NCI-H2227 (cell line): Measurements from ENCODE around the gene INTS15.
"Not testable (repeated sequence)": the region's sequence is repeated elsewhere in the genome, so short reads cannot be mapped to it uniquely, and the experiment has no call there.

Experiments
- DNase-seq: peaks from one replicate; lab custom pipeline; 2025; ENCODE audit not compliant: unreplicated experiment; lab: John Stamatoyannopoulos, UW

Gene INTS15

GRCh38 chr7:6576867-6577368 lies 12.9 kb upstream of the INTS15 start:
- DNase-seq = not testable (repeated sequence)

- DNase-seq = peak; percentile 93
These were observed 12.3 kb upstream of the INTS15 start, which contains the start of gene ZDHHC4 for GRCh38 chr7:6577369-6578113. Gene ZDHHC4 (plus strand): TSS chr7:6577454. CDS start chr7:6580562, 3,108 bp downstream.

DNA sequence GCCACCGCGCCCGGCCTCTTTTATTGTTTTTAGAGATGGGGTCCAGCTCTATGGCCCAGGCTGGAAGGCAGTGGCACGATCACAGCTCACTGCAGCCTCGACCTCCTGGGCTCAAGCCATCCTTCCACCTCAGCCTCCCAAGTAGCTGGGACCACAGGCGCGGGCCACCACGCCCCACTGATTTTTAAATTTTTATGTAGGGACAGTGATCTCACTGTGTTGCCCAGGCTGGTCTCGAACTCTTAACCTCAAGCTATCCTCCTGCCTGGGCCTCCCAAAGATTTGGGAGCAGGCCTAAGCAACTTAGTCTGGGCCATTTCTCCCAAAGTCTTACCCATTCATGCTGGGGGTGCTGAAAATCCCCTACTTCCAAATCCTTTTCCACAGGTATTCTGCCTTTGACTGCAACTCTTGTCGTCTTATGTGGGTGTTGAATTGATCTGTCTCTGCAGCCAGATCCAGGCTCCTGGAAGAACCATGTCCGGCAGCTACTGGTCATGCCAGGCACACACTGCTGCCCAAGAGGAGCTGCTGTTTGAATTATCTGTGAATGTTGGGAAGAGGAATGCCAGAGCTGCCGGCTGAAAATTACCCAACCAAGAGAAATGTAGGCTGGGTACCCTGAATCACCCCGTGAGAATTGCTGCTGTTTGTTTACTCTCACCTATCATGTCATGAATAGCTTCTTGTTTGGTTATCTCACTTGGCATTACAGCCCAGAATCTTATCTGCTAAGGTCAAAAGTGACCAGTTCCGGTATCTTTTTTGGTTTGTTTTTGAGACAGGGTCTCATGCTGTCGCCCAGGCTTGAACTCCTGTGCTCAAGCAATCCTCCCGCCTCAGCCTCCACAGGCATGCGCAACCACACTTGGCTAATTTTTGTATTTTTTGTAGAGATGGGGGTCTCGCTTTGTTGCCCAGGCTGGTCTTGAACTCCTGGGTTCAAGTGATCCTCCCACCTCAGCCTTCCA lies 11.4 kb upstream of the INTS15 start:
- no peak for DNase-seq

DNA sequence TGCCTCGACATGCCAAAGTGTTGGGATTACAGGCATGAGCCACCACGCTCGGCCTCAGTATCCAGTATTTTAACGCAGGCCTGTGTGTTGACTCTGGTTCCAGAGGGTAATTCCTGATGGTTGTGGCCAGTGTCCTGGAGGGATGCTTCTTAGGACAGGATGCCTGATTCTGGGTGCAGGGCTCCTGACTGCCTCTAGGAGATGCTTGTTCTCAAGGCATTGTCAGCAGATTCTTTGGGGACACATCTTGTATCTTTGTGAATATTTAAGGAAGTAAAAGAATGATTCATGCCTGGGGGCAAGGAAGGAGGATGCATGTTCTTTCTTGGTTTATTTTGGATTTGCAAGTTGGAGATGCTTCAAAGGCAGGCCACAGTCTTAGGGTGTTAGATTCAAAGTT lies 10.4 kb upstream of the INTS15 start:
- no peak for DNase-seq

- not testable (repeated sequence) for DNase-seq
These were observed 3.9 kb upstream of the INTS15 start for GRCh38 chr7:6585746-6586432.

DNA sequence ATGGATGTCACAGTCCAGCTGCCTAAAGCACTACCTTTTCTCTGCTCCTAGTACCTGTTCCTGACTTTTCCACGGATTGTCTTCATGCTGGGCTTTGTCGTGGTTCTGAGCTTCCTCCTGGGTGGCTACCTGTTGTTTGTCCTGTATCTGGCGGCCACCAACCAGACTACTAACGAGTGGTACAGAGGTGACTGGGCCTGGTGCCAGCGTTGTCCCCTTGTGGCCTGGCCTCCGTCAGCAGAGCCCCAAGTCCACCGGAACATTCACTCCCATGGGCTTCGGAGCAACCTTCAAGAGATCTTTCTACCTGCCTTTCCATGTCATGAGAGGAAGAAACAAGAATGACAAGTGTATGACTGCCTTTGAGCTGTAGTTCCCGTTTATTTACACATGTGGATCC lies 1.3 kb upstream of the INTS15 start:
- DNase-seq = no peak

- DNase-seq = no peak
These were observed 531 bp upstream of the INTS15 start for GRCh38 chr7:6589151-6589828.

DNA sequence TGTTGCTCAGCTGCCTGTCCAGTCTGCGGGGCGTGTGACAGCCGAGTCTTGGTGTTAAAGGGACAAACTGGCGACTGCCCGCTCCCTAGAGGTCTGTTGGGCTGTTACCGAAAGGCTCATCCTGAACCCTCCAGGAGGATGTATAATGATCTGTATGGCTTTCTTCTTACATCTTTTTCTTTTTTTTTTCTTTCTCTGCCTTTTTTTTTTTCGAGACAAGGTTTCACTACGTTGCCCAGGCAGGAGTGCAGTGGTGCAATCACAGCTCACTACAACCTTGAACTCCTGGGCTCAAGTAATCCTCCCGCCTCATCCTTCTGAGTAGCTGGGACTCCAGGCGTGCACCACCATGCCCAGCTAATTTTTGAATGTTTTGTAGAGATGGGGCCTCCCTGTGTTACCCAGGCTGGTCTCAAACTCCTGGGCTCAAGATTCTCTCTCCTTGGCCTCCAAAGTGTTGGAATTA lies 857 bp downstream of the INTS15 start:
- DNase-seq = peak; percentile 58

DNA sequence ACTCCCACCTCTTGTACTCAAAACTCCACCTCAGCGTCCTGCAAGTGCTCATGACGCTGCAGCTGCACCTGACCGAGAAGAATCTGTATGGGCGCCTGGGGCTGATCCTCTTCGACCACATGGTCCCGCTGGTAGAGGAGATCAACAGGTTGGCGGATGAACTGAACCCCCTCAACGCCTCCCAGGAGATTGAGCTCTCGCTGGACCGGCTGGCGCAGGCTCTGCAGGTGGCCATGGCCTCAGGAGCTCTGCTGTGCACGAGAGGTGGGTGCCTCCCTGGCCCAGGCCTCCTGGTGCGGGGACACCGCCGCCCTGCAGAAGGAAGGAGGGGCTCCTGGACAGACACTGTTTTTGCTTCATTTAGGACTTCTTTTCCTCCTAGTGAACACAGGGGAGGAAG lies 10.3 kb downstream of the INTS15 start:
- no peak for DNase-seq

GRCh38 chr7:6604458-6604857 lies 14.6 kb downstream of the INTS15 start:
- no peak for DNase-seq

DNA sequence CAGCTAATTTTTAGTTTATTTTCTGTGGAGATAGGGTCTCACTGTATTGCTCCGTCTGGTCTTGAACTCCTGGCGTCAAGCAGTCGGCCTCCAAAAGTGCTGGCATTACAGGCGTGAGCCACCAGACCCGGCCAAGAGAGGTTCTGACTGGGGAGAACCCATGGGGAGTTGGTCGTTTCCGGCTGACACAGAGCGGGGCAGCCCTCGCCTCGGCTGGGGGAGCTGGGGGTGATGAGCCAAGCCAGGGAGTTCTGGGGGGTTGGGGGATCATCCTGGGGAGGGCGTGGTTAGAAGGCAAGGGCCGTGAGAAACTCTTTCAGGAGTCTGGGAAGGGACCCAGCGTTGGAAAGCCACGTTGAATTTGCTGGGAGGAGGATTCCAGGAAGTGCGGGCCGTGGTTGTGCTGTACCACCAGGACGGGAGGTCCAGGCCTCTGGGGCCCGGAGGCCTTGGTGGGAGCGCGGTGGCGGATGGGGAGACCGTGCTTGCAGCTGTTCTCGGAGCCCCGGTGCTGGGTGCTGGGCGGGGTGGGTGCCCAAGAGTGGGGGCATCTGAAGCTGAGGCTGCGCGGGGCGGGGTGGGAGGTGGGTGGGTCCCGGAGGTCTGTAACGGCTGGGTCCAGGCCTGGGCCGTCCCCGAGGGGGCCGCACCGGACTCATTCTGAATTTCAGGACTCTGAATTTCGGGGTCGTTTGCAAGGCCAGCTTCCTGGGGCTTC lies 17.2 kb downstream of the INTS15 start:
- DNase-seq = no peak

GRCh38 chr7:6607651-6608051 lies 17.8 kb downstream of the INTS15 start:
- DNase-seq = no peak

DNA sequence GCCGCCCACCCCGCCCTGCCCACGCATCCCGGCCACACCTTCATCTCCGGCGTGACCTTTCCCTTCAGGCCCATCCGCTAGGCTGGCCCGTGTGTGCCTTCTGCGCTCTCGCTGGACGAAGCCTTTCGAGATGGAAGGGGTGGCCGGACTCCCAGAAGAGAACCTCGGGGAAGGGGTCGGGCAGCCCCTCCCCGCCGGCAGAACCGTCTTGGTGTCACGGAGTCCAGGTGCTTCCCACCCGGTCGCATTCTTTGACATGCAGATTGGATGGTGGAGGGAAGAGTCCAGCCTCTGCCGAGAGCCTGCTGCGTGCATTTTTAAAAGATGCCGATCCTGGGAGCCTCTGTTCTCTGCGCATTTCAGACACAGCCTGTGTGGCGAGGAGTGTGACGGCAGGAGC lies 18.3 kb downstream of the INTS15 start:
- no peak for DNase-seq

DNA sequence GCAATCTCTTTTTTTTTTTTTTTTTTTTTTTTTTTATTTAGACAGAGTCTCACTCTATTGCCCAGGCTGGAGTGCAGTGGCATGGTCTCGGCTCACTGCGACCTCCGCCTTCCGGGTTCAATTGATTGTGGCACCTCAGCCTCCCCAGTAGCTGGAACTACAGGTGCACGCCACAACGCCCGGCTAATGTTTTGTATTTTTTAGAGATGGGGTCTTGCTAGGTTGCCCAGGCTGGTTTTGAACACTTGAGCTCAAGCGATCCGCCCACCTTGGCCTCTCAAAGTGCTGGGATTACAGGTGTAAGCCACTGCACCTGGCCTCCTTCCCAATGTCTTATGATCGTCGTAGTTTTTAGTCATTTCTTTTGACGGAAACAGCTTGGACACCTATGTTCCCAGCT lies 19.0 kb downstream of the INTS15 start:
- no peak for DNase-seq

- no peak for DNase-seq
These were observed 23.0 kb downstream of the INTS15 start for GRCh38 chr7:6612819-6613218.

- no peak for DNase-seq
These were observed 23.9 kb downstream of the INTS15 start for GRCh38 chr7:6613706-6614105.

- DNase-seq = peak; percentile 33
These were observed 25.3 kb downstream of the INTS15 start, which contains the start of gene ZNF853 for GRCh38 chr7:6614953-6615722. Gene ZNF853 (plus strand): TSS chr7:6615610. CDS start chr7:6616175, 565 bp downstream.

- peak; percentile 6 for DNase-seq
These were observed 26.1 kb downstream of the INTS15 start for GRCh38 chr7:6615723-6616555.
